Measurements from ENCODE around the gene EFNA2.
"Not testable (repeated sequence)": the region's sequence is repeated elsewhere in the genome, so short reads cannot be mapped to it uniquely, and the experiment has no call there.

EFNA2 gene

GRCh38 chr19:1285737-1286360 lies at the start of gene EFNA2:
TSS of gene EFNA2 (plus strand) at chr19:1285873. CDS start at chr19:1286169, 296 bp downstream.
- DNase-seq, result no peak

- no peak for DNase-seq
Measured at GRCh38 chr19:1236576-1236975, 49.1 kb upstream of the EFNA2 start.

- no peak for DNase-seq
Measured at GRCh38 chr19:1237027-1237659, 48.5 kb upstream of the EFNA2 start.

- no peak for DNase-seq
Measured at GRCh38 chr19:1237754-1238368, 47.8 kb upstream of the EFNA2 start, which contains the start of gene CBARP. TSS of gene CBARP (minus strand) at chr19:1238005. CDS start at chr19:1236100, 1,905 bp downstream.

- DNase-seq, result no peak
Measured at GRCh38 chr19:1238369-1239303, 47.0 kb upstream of the EFNA2 start.

GRCh38 chr19:1239420-1239795 lies 46.3 kb upstream of the EFNA2 start:
- no peak for DNase-seq

- peak; percentile 95 for DNase-seq
Measured at GRCh38 chr19:1239796-1240737, 45.6 kb upstream of the EFNA2 start.

GRCh38 chr19:1240925-1241324 lies 44.7 kb upstream of the EFNA2 start:
- DNase-seq, result no peak

- peak; percentile 90 for DNase-seq
Measured at GRCh38 chr19:1241417-1242095, 44.1 kb upstream of the EFNA2 start, which contains the start of gene ATP5F1D. TSS of gene ATP5F1D (plus strand) at chr19:1241751. CDS start at chr19:1241851, 100 bp downstream.

- DNase-seq, result peak; percentile 72
Measured at GRCh38 chr19:1243768-1244692, 41.6 kb upstream of the EFNA2 start.

- peak; percentile 52 for DNase-seq
Measured at GRCh38 chr19:1244693-1245451, 40.8 kb upstream of the EFNA2 start.

GRCh38 chr19:1245494-1246264 lies 40.0 kb upstream of the EFNA2 start:
- no peak for DNase-seq

- not testable (repeated sequence) for DNase-seq
Measured at GRCh38 chr19:1246265-1247087, 39.2 kb upstream of the EFNA2 start.

GRCh38 chr19:1247748-1248138 lies 37.9 kb upstream of the EFNA2 start:
- DNase-seq, result no peak

GRCh38 chr19:1248139-1248785 lies 37.4 kb upstream of the EFNA2 start, which contains the start of gene MIDN:
TSS of gene MIDN (plus strand) at chr19:1248583. CDS start at chr19:1250297, 1,714 bp downstream.
- peak; percentile 94 for DNase-seq

GRCh38 chr19:1248786-1249297 lies 36.8 kb upstream of the EFNA2 start:
- DNase-seq, result no peak
